Head of caudate nucleus (tissue), 42 donors: ENCODE results near the gene PAGE2.
"Not testable (repeated sequence)": the region's sequence is repeated elsewhere in the genome, so short reads cannot be mapped to it uniquely, and the experiment has no call there.

ENCODE experiments used
- DNase-seq, 42 donors: peaks; one replicate each; pipeline versions ENCODE4 v3.0.0 to v3.0.0-alpha.2; 2020 to 2021; ENCODE audit warnings: mixed read lengths in 7 of 42
- intact Hi-C: fragments of 100-400 bp; cut with DNase I; formaldehyde crosslinking; loops from one replicate; pipeline ENCODE4 v1.15.0; 2022

The PAGE2 gene

GRCh38 chrX:55119712-55120111, 30.9 kb downstream of the PAGE2 start:
- no peak for DNase-seq
- intact Hi-C loops = no loop called here

DNA sequence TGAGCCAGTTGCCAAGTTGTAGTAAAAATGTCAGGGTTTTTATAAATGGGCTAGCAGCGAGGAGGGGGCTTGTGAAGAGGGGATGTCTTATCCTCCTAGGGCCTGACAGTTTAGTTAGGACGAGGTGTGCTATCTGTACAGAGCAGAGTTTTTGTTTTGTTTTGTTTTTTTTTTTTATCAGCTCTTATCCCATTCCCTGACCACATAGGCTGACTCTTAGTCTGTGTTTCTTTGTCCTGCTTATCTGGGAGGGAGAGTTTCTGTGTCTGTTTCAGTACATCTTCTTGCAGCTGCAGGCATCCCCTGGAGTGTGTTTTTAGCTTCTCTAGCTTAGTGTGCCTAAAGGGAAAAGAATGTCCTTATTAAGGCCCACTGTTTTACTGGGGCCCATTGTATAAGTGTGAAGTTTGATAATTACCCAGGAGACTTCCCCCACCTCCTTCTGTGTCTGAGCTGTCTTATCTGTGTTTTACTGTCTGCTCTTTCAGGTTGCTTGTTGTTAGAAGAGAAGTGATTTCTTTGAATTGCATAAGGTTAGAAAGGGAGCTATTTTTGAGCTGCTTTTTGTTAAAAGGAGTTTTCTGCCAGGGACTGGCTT, 32.0 kb downstream of the PAGE2 start:
- intact Hi-C loops = no loop called here
- DNase-seq = no peak

DNA sequence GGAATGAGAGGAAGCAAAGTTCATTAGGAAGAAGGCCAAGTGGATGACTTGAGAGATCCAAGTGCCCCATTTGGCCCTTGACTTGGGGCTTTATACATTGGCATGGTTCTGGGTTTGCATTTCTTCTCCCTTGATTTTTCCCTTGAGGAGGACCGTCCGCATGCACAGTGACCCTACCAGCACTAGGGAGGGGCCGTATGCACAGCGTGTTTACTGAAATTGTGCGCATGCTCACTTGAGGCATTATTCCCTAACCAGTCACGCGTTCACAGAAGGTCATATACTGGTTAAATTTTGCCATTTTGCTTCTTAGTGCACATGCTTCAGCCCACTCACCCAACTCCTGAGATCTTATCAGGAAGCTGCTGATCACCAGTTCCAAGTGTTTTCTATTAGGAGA, 35.1 kb downstream of the PAGE2 start:
- intact Hi-C loops = no loop called here
- DNase-seq = no peak

DNA sequence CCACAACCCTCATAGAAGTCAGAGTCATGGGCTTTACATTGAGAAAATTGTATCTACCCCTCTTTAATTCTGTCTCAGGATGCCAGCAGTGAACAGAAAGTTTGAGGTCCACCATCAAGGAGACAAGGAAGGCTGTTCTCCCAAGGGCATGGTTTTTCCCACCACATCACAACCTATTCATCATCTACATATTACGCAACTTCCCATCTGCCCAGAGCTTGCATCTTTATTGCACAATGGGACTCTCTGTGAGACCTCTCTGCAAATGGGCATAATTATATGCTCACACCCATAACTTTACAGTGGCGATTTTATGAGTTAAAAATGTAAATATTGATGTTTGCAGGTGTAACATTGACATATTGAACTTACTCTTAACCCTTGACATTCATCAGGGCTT, 38.9 kb downstream of the PAGE2 start:
- intact Hi-C loops = no loop called here
- DNase-seq = no peak

GRCh38 chrX:55129361-55129760, 40.5 kb downstream of the PAGE2 start:
- intact Hi-C loops = no loop called here
- DNase-seq = no peak

DNA sequence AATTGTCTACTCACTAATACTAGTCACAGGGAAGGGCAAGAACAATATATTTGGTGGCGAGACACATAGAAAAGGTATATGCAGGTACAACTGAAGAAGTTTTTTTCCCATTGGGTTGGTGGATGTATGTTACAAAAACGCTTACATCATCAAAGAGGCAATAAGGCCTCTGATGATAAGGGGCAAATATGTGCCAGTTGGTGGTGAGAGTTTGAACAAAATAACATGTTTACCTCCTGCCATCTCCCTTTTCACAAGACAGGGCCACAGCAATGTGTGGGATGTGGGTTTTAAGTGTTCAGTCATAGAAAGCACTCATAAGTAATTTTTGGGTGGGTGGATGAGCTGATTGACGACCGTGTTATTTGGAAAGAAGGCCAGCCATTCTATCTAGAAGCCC, 41.7 kb downstream of the PAGE2 start:
- DNase-seq = no peak
- intact Hi-C loops = no loop called here

- DNase-seq = no peak
- intact Hi-C loops = no loop called here
Observed at GRCh38 chrX:55132416-55132815, 43.6 kb downstream of the PAGE2 start.

GRCh38 chrX:55135171-55135570, 46.4 kb downstream of the PAGE2 start:
- intact Hi-C loops = no loop called here
- DNase-seq = peak in 41 of 42 donors; percentile 3 to 69 (median 32)

DNA sequence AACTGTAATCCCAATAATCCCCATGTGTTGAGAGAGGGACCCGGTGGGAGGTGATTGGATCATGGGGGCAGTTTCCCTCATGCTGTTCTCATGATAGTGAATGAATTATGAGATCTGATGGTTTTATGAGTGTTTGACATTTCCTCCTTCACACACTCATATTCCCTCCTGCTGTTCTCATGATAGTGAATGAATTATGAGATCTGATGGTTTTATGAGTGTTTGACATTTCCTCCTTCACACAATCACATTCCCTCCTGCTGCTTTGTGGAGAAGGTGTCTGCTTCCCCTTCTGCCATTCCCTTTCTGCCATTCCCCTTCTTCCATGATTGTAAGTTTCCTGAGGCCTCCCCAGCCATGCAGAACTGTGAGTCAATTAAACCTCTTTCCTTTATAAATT, 52.0 kb downstream of the PAGE2 start:
- intact Hi-C loops, DNase-seq: not testable (repeated sequence)
